T-helper 2 cell treated with Interferon-gamma antibody and Interleukin-4, amounts not matched to agents 100 ng/mL and 5 ng/mL, for 36 hours (primary cell): ENCODE results near the gene RRP15. TPM values are rescaled to one million over a fixed set of nuclear protein-coding genes. Genes with fewer than 3 reads are reported as not detected.

Experiments used
- intact Hi-C: fragments of 100-400 bp; cut with micrococcal nuclease; formaldehyde crosslinking; loops from one replicate; pipeline ENCODE4 v1.15.1; 2023
- total RNA-seq: library from RNA; stranded (reverse); gene quantifications from 2 replicates; pipeline ENCODE4 v1.2.3, GENCODE V29; 2022

The RRP15 gene
- total RNA-seq, 1 donor from 2014 or later: 22.1 TPM

GRCh38 chr1:218339267-218339831 is 54.3 kb downstream of the RRP15 start:
- intact Hi-C loops: loop anchor here (2.0 kb wide), 2 partner anchors 181 to 1321 kb away; no protein-coding TSS in a partner anchor

- intact Hi-C loops: no loop called here
Measured at GRCh38 chr1:218341325-218341724, 56.2 kb downstream of the RRP15 start.

- intact Hi-C loops: no loop called here
Measured at GRCh38 chr1:218342091-218342490, 57.0 kb downstream of the RRP15 start.

- intact Hi-C loops: loop anchor here (2.0 to 5.0 kb wide), 3 partner anchors 14 to 827 kb away; partner anchors contain the start of gene LYPLAL1
Measured at GRCh38 chr1:218344814-218345672, 60.0 kb downstream of the RRP15 start, which contains the start of gene TGFB2. Gene TGFB2, plus strand, starts transcription at chr1:218345336. Its CDS starts 1,366 bp downstream, at chr1:218346702.

GRCh38 chr1:218345673-218346390 is 60.7 kb downstream of the RRP15 start:
- intact Hi-C loops: loop anchor here (2.0 to 5.0 kb wide), 3 partner anchors 15 to 826 kb away; partner anchors contain the start of gene LYPLAL1

GRCh38 chr1:218346391-218347204 is 61.5 kb downstream of the RRP15 start:
- intact Hi-C loops: loop anchor here (5.0 kb wide), 1 partner anchor 826 kb away; the partner anchor contains the start of gene LYPLAL1

GRCh38 chr1:218347336-218347722 is 62.2 kb downstream of the RRP15 start:
- intact Hi-C loops: loop anchor here (5.0 kb wide), 1 partner anchor 825 kb away; the partner anchor contains the start of gene LYPLAL1

- intact Hi-C loops: loop anchor here (5.0 kb wide), 1 partner anchor 824 kb away; the partner anchor contains the start of gene LYPLAL1
Measured at GRCh38 chr1:218347723-218348627, 62.9 kb downstream of the RRP15 start.

- intact Hi-C loops: loop anchor here (5.0 kb wide), 1 partner anchor 824 kb away; the partner anchor contains the start of gene LYPLAL1
Measured at GRCh38 chr1:218348628-218349071, 63.6 kb downstream of the RRP15 start.

GRCh38 chr1:218349348-218350034 is 64.4 kb downstream of the RRP15 start:
- intact Hi-C loops: loop anchor here (5.0 kb wide), 1 partner anchor 823 kb away; the partner anchor contains the start of gene LYPLAL1

GRCh38 chr1:218350035-218350525 is 65.0 kb downstream of the RRP15 start:
- intact Hi-C loops: no loop called here

- intact Hi-C loops: no loop called here
Measured at GRCh38 chr1:218350801-218351266, 65.7 kb downstream of the RRP15 start.

- intact Hi-C loops: no loop called here
Measured at GRCh38 chr1:218351391-218352074, 66.4 kb downstream of the RRP15 start.

- intact Hi-C loops: no loop called here
Measured at GRCh38 chr1:218352075-218352438, 67.0 kb downstream of the RRP15 start.

GRCh38 chr1:218353656-218354055 is 68.6 kb downstream of the RRP15 start:
- intact Hi-C loops: no loop called here

GRCh38 chr1:218355278-218355677 is 70.2 kb downstream of the RRP15 start:
- intact Hi-C loops: no loop called here

- intact Hi-C loops: no loop called here
Measured at GRCh38 chr1:218357211-218357892, 72.3 kb downstream of the RRP15 start.
